ENCODE data around the gene ZNF75A.

DNA sequence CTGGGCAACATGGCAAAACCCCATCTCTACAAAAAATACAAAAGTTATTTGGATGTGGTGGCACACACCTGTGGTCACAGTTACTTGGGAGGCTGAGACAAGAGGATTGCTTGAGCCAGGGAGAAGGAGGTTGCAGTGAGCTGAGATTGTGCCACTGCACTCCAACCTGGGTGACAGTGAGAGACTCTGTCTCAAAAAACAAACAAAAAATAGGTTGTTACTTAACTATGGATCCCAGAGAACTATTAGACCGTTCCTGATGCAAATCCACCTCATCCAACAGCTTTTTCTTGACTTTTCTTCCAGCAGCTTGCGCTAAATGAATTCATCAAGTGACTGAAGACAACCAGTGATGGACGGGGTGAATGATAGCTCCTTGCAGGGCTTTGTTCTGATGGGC, 50.3 kb downstream of the ZNF75A start, which contains the start of gene OR2C1:
- TF ChIP-seq, protein P1, sequence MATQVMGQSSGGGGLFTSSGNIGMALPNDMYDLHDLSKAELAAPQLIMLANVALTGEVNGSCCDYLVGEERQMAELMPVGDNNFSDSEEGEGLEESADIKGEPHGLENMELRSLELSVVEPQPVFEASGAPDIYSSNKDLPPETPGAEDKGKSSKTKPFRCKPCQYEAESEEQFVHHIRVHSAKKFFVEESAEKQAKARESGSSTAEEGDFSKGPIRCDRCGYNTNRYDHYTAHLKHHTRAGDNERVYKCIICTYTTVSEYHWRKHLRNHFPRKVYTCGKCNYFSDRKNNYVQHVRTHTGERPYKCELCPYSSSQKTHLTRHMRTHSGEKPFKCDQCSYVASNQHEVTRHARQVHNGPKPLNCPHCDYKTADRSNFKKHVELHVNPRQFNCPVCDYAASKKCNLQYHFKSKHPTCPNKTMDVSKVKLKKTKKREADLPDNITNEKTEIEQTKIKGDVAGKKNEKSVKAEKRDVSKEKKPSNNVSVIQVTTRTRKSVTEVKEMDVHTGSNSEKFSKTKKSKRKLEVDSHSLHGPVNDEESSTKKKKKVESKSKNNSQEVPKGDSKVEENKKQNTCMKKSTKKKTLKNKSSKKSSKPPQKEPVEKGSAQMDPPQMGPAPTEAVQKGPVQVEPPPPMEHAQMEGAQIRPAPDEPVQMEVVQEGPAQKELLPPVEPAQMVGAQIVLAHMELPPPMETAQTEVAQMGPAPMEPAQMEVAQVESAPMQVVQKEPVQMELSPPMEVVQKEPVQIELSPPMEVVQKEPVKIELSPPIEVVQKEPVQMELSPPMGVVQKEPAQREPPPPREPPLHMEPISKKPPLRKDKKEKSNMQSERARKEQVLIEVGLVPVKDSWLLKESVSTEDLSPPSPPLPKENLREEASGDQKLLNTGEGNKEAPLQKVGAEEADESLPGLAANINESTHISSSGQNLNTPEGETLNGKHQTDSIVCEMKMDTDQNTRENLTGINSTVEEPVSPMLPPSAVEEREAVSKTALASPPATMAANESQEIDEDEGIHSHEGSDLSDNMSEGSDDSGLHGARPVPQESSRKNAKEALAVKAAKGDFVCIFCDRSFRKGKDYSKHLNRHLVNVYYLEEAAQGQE (IDR thresholded peaks at IDR 0.05; ENCODE audit: low read depth) = no peak
- TF ChIP-seq CREB1 (IDR thresholded peaks at IDR 0.05; ENCODE audit: low read depth) (no peak), RAD21 (IDR thresholded peaks at IDR 0.05; ENCODE audit: low read depth) (no peak), TEAD4 (IDR thresholded peaks at IDR 0.05) (no peak), USF1 (IDR thresholded peaks at IDR 0.05) (no peak)

Measured in Ishikawa (cell line).